WI38 (cell line): Measurements from ENCODE around the gene ACAP1.
"Not testable (repeated sequence)": the region's sequence is repeated elsewhere in the genome, so short reads cannot be mapped to it uniquely, and the experiment has no call there.

Source experiments
- H3K4me3 ChIP-seq: 2 replicates; pipeline ENCODE4 v1.5.1; 2011; ENCODE audit warnings: low read depth, mild to moderate bottlenecking, control low read depth, low read length
- CTCF ChIP-seq: IDR thresholded peaks from 2 replicates; pipeline ENCODE4 v1.5.1; 2012; ENCODE audit warnings: low read depth, mild to moderate bottlenecking, control low read depth, low read length

Gene ACAP1

GRCh38 chr17:7367918-7368598 lies 31.7 kb downstream of the ACAP1 start:
- TF ChIP-seq CTCF = no peak
- H3K4me3 ChIP-seq = no peak overlapping the region

GRCh38 chr17:7368599-7368994 lies 32.3 kb downstream of the ACAP1 start:
- not testable (repeated sequence) for H3K4me3 ChIP-seq

GRCh38 chr17:7369825-7370224 lies 33.5 kb downstream of the ACAP1 start:
- no peak for TF ChIP-seq CTCF

GRCh38 chr17:7370853-7371252 lies 34.5 kb downstream of the ACAP1 start:
- H3K4me3 ChIP-seq = no peak overlapping the region
- TF ChIP-seq CTCF = no peak

More at GRCh38 chr17:7369825-7370224, 33.5 kb downstream of the ACAP1 start:
- H3K4me3 ChIP-seq = no peak overlapping the region

GRCh38 chr17:7374353-7374752 lies 38.0 kb downstream of the ACAP1 start:
- TF ChIP-seq CTCF = no peak
- no peak overlapping the region for H3K4me3 ChIP-seq

- TF ChIP-seq CTCF = no peak
- no peak overlapping the region for H3K4me3 ChIP-seq
These were observed 42.8 kb downstream of the ACAP1 start for GRCh38 chr17:7379134-7379533.

GRCh38 chr17:7380321-7380720 lies 44.0 kb downstream of the ACAP1 start:
- no peak overlapping the region for H3K4me3 ChIP-seq
- TF ChIP-seq CTCF = no peak
